ENCODE data around the gene NUBP1. TPM values are rescaled to one million over a fixed set of nuclear protein-coding genes. Genes with fewer than 3 reads are reported as not detected.
A peak's percentile ranks its signal among the peaks of the same experiment; 100 is the strongest.

Gene NUBP1
- total RNA-seq, result 28.1 TPM in 2 replicates
- long read RNA-seq, transcript NUBP1-201 (11 exons, 1,228 nt), result major isoform, 20 of 27 reads
- long read RNA-seq, partial matches to known transcripts, result 3 of 27 reads
- long read RNA-seq, other reads (novel, unspliced or antisense), result 3 of 27 reads

- H3K27ac Mint-ChIP-seq, result peak within 1 kb of the TSS; percentile 100
- H3K9me3 Mint-ChIP-seq (ENCODE audit: low read depth), result no peaks in the 10 kb centered on the region
- DNase-seq (ENCODE audit: low spot score, unreplicated experiment), result peak; percentile 99
- no peaks in the 10 kb centered on the region for H3K27me3 Mint-ChIP-seq
- peaks cover 14% of the 10 kb centered on the region for H3K4me1 Mint-ChIP-seq (ENCODE audit: low read depth)
- H3K36me3 Mint-ChIP-seq (ENCODE audit: insufficient read depth), result peaks cover 7% of the 10 kb centered on the region
- peak within 1 kb of the TSS; percentile 96 for H3K4me3 Mint-ChIP-seq (ENCODE audit: low read depth)
- no peak for TF ChIP-seq CTCF (IDR thresholded peaks at IDR 0.05; ENCODE audit: unreplicated experiment)
Observed at GRCh38 chr16:10743610-10744369, at the start of gene NUBP1. Gene NUBP1 (plus strand): TSS chr16:10743842. CDS start chr16:10743864, 22 bp downstream.

- Mint-ChIP-seq H3K9me3 (ENCODE audit: low read depth) (peaks cover 3% of the 10 kb centered on the region), H3K36me3 (ENCODE audit: insufficient read depth) (no peaks in the 10 kb centered on the region), H3K27me3 (no peaks in the 10 kb centered on the region), H3K4me1 (ENCODE audit: low read depth) (no peaks in the 10 kb centered on the region), H3K4me3 (ENCODE audit: low read depth) (no peak overlapping the region), H3K27ac (no peak overlapping the region)
- no peak for DNase-seq (ENCODE audit: low spot score, unreplicated experiment)
- TF ChIP-seq CTCF (IDR thresholded peaks at IDR 0.05; ENCODE audit: unreplicated experiment), result no peak
Observed at GRCh38 chr16:10693889-10694288, 49.8 kb upstream of the NUBP1 start.

GRCh38 chr16:10694306-10694705, 49.3 kb upstream of the NUBP1 start:
- H3K27ac Mint-ChIP-seq, result no peak overlapping the region
- TF ChIP-seq CTCF (IDR thresholded peaks at IDR 0.05; ENCODE audit: unreplicated experiment), result no peak
- H3K4me3 Mint-ChIP-seq (ENCODE audit: low read depth), result no peak overlapping the region
- H3K4me1 Mint-ChIP-seq (ENCODE audit: low read depth), result no peaks in the 10 kb centered on the region
- H3K9me3 Mint-ChIP-seq (ENCODE audit: low read depth), result peaks cover 3% of the 10 kb centered on the region
- no peaks in the 10 kb centered on the region for H3K27me3 Mint-ChIP-seq
- DNase-seq (ENCODE audit: low spot score, unreplicated experiment), result no peak
- H3K36me3 Mint-ChIP-seq (ENCODE audit: insufficient read depth), result no peaks in the 10 kb centered on the region

GRCh38 chr16:10694830-10695229, 48.8 kb upstream of the NUBP1 start, which contains the start of gene TEKT5:
Gene TEKT5 (minus strand): TSS chr16:10694930. CDS start chr16:10694873, 57 bp downstream.
- DNase-seq (ENCODE audit: low spot score, unreplicated experiment), result no peak
- Mint-ChIP-seq H3K36me3 (ENCODE audit: insufficient read depth) (no peaks in the 10 kb centered on the region), H3K27ac (no peak within 1 kb of the TSS), H3K27me3 (no peaks in the 10 kb centered on the region), H3K9me3 (ENCODE audit: low read depth) (peaks cover 3% of the 10 kb centered on the region), H3K4me1 (ENCODE audit: low read depth) (no peaks in the 10 kb centered on the region), H3K4me3 (ENCODE audit: low read depth) (no peak within 1 kb of the TSS)
- TF ChIP-seq CTCF (IDR thresholded peaks at IDR 0.05; ENCODE audit: unreplicated experiment), result no peak

GRCh38 chr16:10699756-10700155, 43.9 kb upstream of the NUBP1 start:
- no peaks in the 10 kb centered on the region for H3K9me3 Mint-ChIP-seq (ENCODE audit: low read depth)
- no peaks in the 10 kb centered on the region for H3K36me3 Mint-ChIP-seq (ENCODE audit: insufficient read depth)
- no peaks in the 10 kb centered on the region for H3K27me3 Mint-ChIP-seq

More at GRCh38 chr16:10699756-10700155, 43.9 kb upstream of the NUBP1 start:
- TF ChIP-seq CTCF (IDR thresholded peaks at IDR 0.05; ENCODE audit: unreplicated experiment), result no peak
- no peak for DNase-seq (ENCODE audit: low spot score, unreplicated experiment)
- Mint-ChIP-seq H3K4me1 (ENCODE audit: low read depth) (no peaks in the 10 kb centered on the region), H3K27ac (no peak overlapping the region), H3K4me3 (ENCODE audit: low read depth) (no peak overlapping the region)

Data from progenitor cell of endocrine pancreas (in vitro differentiated cells).